Fibroblast of lung (primary cell): ENCODE measurements around the gene EFCAB6. TPM values are rescaled to one million over a fixed set of nuclear protein-coding genes. Genes with fewer than 3 reads are reported as not detected.

Experiments
- DNase-seq, 2 donors: peaks; one replicate each; pipeline versions ENCODE4 v3.0.0 to v3.0.0-alpha.2; 2010; ENCODE audit warnings: low read depth in 2 of 2
- H2AFZ ChIP-seq: 2 replicates; pipeline ENCODE4 v1.5.1; 2012; ENCODE audit warnings: low read length, control low read depth, inconsistent platforms
- H3K27ac ChIP-seq: 2 replicates; pipeline ENCODE4 v1.5.1; 2011; ENCODE audit warnings: low read length, control low read depth; ENCODE audit not compliant: insufficient read depth
- H3K27me3 ChIP-seq: 2 replicates; pipeline ENCODE4 v1.5.1; 2011; ENCODE audit warnings: mild to moderate bottlenecking, low read length; ENCODE audit not compliant: control insufficient read depth, insufficient read depth
- H3K36me3 ChIP-seq: 2 replicates; pipeline ENCODE4 v1.5.1; 2011; ENCODE audit warnings: low read length; ENCODE audit not compliant: control insufficient read depth, insufficient read depth
- H3K4me1 ChIP-seq: 2 replicates; pipeline ENCODE4 v1.5.1; 2011; ENCODE audit warnings: low read length; ENCODE audit not compliant: control insufficient read depth, insufficient read depth; ENCODE audit errors: extremely low read depth
- H3K4me2 ChIP-seq: 2 replicates; pipeline ENCODE4 v1.5.1; 2011; ENCODE audit warnings: low read length, control low read depth; ENCODE audit not compliant: insufficient read depth; ENCODE audit errors: extremely low read depth
- H3K4me3 ChIP-seq, 4 experiments: fragments of 200-600 bp in 1 of 4; sonication (generic) in 1 of 4; replicated peaks in 1 of 4; 2 replicates each; pipeline ENCODE4 v1.5.1; 2011 to 2016; ENCODE audit warnings: low read length in 4 of 4, low read depth in 3 of 4, mild to moderate bottlenecking in 3 of 4, control low read depth in 2 of 4, inconsistent platforms in 1 of 4, mixed read lengths in 1 of 4; ENCODE audit not compliant: insufficient read depth in 1 of 4; ENCODE audit errors: control extremely low read depth in 1 of 4
- H3K79me2 ChIP-seq: 2 replicates; pipeline ENCODE4 v1.5.1; 2012; ENCODE audit warnings: mild to moderate bottlenecking, low read length, inconsistent platforms; ENCODE audit not compliant: control insufficient read depth, insufficient read depth
- H3K9ac ChIP-seq: 2 replicates; pipeline ENCODE4 v1.5.1; 2011; ENCODE audit warnings: mild to moderate bottlenecking, low read length, control low read depth; ENCODE audit not compliant: insufficient read depth
- H3K9me3 ChIP-seq: 2 replicates; pipeline ENCODE4 v1.5.1; 2012; ENCODE audit warnings: low read depth, low read length; ENCODE audit not compliant: control insufficient read depth, insufficient read depth
- H4K20me1 ChIP-seq: 2 replicates; pipeline ENCODE4 v1.5.1; 2011; ENCODE audit warnings: low read length; ENCODE audit not compliant: control insufficient read depth, insufficient read depth; ENCODE audit errors: extremely low read depth
- EZH2 ChIP-seq: IDR thresholded peaks from 2 replicates; pipeline ENCODE4 v1.5.1; 2012; ENCODE audit warnings: low read length, control low read depth, mild to moderate bottlenecking; ENCODE audit errors: missing control alignments
- polyA plus RNA-seq, 2 donors: library from polyadenylated mRNA; depleted of rRNA in 1 of 2; stranded (reverse) in 1 of 2; unstranded in 1 of 2; fragments of >200 nt; gene quantifications; 2 replicates each; pipeline ENCODE4 v1.2.1, GENCODE V29; 2011 to 2012; ENCODE audit warnings: missing spikeins in 1 of 2
- total RNA-seq: library from RNA; depleted of rRNA; stranded (reverse); fragments of >200 nt; gene quantifications from 2 replicates; pipeline ENCODE4 v1.2.1, GENCODE V29; 2014
- TF ChIP-seq, protein P1 (sequence below), 2 donors: IDR thresholded peaks in 1 of 2; conservative IDR thresholded peaks in 1 of 2; 1 replicate in 1 of 2; 2 replicates in 1 of 2; pipeline ENCODE4 v1.5.1; 2011 to 2012; ENCODE audit warnings: low read length in 2 of 2, control low read depth in 1 of 2, inconsistent platforms in 1 of 2, low read depth in 1 of 2, mild to moderate bottlenecking in 1 of 2

The EFCAB6 gene
- total and polyA plus RNA-seq, 2 donors (not counting 1 experiment from before 2014, with no cell fraction given) = 1.0 to 1.5 TPM

DNA sequence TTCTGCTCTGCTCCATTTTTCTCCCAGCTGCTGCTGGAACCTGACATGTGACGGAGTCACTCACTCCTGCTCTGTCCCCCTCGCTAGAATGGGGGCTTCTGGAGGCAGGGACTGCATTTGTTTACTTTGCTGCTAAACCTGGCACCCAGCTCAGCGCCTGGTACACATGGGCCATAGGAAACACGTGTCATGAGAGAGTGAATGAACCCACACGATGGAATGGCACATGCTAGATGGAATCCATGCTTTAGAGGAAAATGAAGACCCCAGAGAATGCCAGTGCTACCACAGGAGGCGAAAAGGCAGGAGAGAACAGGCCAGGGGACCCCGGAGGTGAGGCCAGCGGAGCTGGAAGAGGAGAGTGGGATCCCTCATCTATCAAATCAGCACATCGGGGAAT is 239.4 kb downstream of the EFCAB6 start:
- H3K4me3 ChIP-seq = no peak overlapping the region

DNA sequence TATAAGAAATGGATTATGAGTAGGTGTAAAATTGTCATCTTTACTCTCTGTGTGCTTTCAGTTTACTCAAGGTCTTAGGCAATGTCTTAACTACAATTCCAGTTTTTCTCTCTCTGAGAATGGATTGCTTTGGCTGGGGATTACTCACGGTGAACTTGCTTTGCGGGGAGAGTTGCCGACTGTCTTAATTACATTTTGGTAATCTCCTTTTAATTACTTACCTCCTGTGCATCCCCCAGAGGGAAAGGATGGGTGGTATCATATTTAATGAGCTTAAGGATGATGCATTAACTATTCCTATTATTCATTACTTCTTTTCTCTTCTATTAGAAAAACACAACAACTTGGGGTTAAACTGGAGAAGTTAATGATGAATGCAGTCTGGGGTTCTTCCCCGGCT is 240.9 kb downstream of the EFCAB6 start:
- H3K36me3 ChIP-seq = no peaks in the 10 kb centered on the region
- no peak overlapping the region for H3K4me2 ChIP-seq
- H3K27ac ChIP-seq = no peak overlapping the region
- no peak overlapping the region for H3K4me3 ChIP-seq
- no peaks in the 10 kb centered on the region for H3K4me1 ChIP-seq
- no peaks in the 10 kb centered on the region for H4K20me1 ChIP-seq
- no peaks in the 10 kb centered on the region for H3K9me3 ChIP-seq
- H2AFZ ChIP-seq = no peak overlapping the region
- TF ChIP-seq EZH2 = no peak
- TF ChIP-seq, protein P1, sequence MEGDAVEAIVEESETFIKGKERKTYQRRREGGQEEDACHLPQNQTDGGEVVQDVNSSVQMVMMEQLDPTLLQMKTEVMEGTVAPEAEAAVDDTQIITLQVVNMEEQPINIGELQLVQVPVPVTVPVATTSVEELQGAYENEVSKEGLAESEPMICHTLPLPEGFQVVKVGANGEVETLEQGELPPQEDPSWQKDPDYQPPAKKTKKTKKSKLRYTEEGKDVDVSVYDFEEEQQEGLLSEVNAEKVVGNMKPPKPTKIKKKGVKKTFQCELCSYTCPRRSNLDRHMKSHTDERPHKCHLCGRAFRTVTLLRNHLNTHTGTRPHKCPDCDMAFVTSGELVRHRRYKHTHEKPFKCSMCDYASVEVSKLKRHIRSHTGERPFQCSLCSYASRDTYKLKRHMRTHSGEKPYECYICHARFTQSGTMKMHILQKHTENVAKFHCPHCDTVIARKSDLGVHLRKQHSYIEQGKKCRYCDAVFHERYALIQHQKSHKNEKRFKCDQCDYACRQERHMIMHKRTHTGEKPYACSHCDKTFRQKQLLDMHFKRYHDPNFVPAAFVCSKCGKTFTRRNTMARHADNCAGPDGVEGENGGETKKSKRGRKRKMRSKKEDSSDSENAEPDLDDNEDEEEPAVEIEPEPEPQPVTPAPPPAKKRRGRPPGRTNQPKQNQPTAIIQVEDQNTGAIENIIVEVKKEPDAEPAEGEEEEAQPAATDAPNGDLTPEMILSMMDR (conservative IDR thresholded peaks at IDR 0.05 in 1 of 2, IDR thresholded peaks at IDR 0.05 in 1 of 2; ENCODE audit: low read depth in 1 of 2, low read length in 2 of 2) = no peak
- no peak overlapping the region for H3K9ac ChIP-seq
- no peaks in the 10 kb centered on the region for H3K27me3 ChIP-seq
- no peak for DNase-seq
- H3K79me2 ChIP-seq = no peaks in the 10 kb centered on the region

More for the DNA sequence above, 239.4 kb downstream of the EFCAB6 start:
- Histone ChIP-seq H2AFZ (no peak overlapping the region), H3K27me3 (no peaks in the 10 kb centered on the region), H4K20me1 (no peaks in the 10 kb centered on the region), H3K79me2 (no peaks in the 10 kb centered on the region), H3K9me3 (no peaks in the 10 kb centered on the region), H3K4me2 (no peak overlapping the region), H3K4me1 (no peaks in the 10 kb centered on the region), H3K9ac (no peak overlapping the region), H3K36me3 (no peaks in the 10 kb centered on the region), H3K27ac (no peak overlapping the region)
- no peak for DNase-seq
- TF ChIP-seq, protein P1 (conservative IDR thresholded peaks at IDR 0.05 in 1 of 2, IDR thresholded peaks at IDR 0.05 in 1 of 2; ENCODE audit: low read depth in 1 of 2, low read length in 2 of 2) = no peak
- no peak for TF ChIP-seq EZH2

DNA sequence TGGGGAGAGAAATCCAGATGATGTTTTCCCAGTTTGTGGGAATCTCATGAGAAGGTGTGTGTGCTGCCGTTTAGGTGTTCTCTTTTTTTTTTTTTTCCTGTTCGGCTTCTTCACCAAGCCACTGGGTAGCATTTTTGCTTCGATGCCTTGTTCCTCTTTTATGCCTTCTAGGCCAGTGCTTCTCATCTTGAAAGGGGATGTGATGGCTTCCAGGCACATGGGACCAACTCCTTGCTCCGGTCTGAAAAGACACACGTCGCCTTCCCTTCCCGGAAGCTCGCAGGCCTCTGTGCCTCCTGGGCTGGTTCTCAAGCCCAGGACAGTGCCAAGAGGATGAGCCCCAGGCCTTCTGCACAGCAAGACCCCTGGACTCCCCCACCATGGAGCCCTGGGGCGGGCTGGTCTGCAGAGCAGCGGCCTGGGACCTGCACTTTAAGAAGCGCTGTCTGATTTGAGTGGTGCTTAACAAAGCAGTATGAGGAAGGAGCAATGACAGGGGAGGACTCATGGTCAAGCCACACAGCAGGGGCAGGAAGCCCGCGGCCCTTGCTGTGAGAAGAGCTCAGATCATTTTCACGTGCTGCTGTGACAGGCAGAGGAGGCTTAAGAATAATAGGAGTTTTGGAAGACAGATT is 241.5 kb downstream of the EFCAB6 start:
- H3K9ac ChIP-seq = no peak overlapping the region
- H3K36me3 ChIP-seq = no peaks in the 10 kb centered on the region
- no peaks in the 10 kb centered on the region for H4K20me1 ChIP-seq
- no peaks in the 10 kb centered on the region for H3K79me2 ChIP-seq
- H3K4me2 ChIP-seq = no peak overlapping the region
- TF ChIP-seq, protein P1 (conservative IDR thresholded peaks at IDR 0.05 in 1 of 2, IDR thresholded peaks at IDR 0.05 in 1 of 2; ENCODE audit: low read depth in 1 of 2, low read length in 2 of 2) = no peak
- no peak for TF ChIP-seq EZH2
- DNase-seq = no peak
- H3K27ac ChIP-seq = no peak overlapping the region
- no peak overlapping the region for H2AFZ ChIP-seq
- no peaks in the 10 kb centered on the region for H3K4me1 ChIP-seq
- no peaks in the 10 kb centered on the region for H3K9me3 ChIP-seq
- H3K27me3 ChIP-seq = no peaks in the 10 kb centered on the region
- H3K4me3 ChIP-seq = no peak overlapping the region
